OCI-LY7 (cell line): Measurements from ENCODE around the gene PGAP2.

Source experiments
- EZH2phosphoT487 ChIP-seq: fragments of 200-600 bp; sonication (generic); IDR thresholded peaks from 2 replicates; pipeline ENCODE4 v1.6.1; 2018; ENCODE audit warnings: low read depth, borderline replicate concordance, mild to moderate bottlenecking, mixed run types, antibody characterized with exemption, low read length, moderate library complexity, mixed read lengths
- TF ChIP-seq, protein P1 (sequence below): fragments of 200-600 bp; sonication (generic); conservative IDR thresholded peaks from 2 replicates; pipeline ENCODE4 v1.5.1; 2014; ENCODE audit warnings: mild to moderate bottlenecking, antibody characterized with exemption, low read length, moderate library complexity, mixed read lengths

DNA sequence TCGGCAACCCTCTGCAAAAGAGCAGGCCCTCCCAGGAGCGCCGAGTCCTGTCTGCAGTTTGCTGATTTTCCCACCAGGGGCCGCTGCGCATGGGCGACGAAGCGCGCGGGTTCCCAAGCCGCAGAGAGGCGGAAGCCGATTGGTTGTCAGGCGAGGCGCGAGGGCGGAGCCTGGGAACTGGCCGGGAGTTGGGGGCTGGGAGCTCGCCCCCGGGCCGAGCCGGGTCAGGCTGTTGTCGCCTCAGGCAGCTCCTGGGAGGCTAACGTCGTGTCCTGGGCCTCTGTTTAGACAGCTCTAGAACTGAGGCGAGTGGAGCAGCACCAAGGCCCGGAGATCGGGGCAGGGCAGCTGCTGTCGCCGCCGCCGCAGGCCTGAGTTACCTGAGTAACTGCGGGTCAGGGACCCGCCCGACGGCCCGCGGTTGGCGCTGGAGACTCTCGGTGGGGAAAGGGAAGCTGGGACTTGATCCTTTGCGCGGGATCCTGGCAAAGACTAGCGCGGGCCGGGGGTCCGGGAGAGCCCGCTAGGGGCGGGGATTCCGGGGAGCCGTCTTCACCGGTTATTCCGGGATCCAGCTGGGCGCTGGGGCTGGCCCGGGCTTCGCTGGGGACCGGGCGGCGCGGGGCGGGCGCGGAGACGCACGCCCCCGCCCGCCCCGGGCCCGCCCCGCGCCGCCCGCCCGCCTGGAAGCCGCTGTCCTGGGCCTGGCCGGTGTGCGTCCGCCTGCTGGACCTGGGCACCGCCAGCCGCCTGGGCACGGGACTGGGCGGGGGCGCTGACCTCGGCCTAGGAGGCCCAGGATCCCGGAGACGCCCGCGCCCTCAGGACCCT lies 46.8 kb downstream of the PGAP2 start, which contains the start of gene STIM1:
- TF ChIP-seq, protein P1, sequence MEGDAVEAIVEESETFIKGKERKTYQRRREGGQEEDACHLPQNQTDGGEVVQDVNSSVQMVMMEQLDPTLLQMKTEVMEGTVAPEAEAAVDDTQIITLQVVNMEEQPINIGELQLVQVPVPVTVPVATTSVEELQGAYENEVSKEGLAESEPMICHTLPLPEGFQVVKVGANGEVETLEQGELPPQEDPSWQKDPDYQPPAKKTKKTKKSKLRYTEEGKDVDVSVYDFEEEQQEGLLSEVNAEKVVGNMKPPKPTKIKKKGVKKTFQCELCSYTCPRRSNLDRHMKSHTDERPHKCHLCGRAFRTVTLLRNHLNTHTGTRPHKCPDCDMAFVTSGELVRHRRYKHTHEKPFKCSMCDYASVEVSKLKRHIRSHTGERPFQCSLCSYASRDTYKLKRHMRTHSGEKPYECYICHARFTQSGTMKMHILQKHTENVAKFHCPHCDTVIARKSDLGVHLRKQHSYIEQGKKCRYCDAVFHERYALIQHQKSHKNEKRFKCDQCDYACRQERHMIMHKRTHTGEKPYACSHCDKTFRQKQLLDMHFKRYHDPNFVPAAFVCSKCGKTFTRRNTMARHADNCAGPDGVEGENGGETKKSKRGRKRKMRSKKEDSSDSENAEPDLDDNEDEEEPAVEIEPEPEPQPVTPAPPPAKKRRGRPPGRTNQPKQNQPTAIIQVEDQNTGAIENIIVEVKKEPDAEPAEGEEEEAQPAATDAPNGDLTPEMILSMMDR, result peak; percentile 89
- no peak for TF ChIP-seq EZH2phosphoT487
